Hematopoietic multipotent progenitor cell treated with erythropoietin and hydrocortisone succinate and interleukin-3 and kit ligand, for 15 days (in vitro differentiated cells): ENCODE results near the gene CRYBB3.
"Not testable (repeated sequence)": the region's sequence is repeated elsewhere in the genome, so short reads cannot be mapped to it uniquely, and the experiment has no call there.

Experiments
- DNase-seq: peaks from one replicate; pipeline ENCODE4 v3.0.0-alpha.2; 2015; ENCODE audit warnings: low spot score

Gene CRYBB3

DNA sequence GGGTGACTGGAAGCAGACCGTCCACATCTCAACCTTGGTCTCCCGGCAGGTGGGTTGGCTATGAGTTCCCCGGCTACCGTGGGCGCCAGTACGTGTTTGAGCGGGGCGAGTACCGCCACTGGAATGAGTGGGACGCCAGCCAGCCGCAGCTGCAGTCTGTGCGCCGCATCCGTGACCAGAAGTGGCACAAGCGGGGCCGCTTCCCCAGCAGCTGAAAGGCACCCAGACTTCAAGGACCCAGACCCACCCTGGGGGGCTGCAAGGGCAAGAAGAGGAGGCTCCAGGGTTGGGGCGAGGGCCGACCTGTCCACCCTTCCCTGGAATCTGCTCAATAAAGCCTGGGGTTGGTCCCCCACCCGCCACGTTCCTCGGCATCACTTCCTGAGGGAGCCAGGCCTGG lies 7.3 kb downstream of the CRYBB3 start:
- no peak for DNase-seq

DNA sequence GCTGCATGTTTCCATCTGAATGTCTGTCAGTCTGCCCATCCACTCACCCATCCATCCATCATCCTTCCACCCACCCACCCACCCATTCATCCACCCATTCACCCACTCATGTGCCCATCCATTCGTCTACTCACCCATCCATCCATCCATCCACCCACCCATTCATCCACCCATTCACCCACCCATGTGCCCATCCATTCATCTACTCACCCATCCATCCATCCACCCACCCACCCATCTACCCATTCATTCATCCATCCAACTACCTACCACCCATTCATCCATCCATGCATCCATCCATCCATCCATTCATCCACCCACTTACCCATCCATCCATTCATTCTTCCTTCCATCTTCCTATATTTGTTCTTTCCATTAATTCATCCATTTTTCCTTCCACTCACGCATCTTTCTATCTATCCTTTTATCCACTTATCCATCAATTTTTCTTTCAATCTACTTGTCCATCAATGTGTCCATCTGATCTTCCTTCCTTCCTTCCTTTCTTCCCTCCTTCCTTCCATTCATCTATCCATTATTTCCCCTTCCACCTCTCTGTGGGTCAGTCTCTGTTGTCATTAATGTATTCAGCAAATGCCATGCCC lies 8.0 kb downstream of the CRYBB3 start:
- DNase-seq, result no peak

DNA sequence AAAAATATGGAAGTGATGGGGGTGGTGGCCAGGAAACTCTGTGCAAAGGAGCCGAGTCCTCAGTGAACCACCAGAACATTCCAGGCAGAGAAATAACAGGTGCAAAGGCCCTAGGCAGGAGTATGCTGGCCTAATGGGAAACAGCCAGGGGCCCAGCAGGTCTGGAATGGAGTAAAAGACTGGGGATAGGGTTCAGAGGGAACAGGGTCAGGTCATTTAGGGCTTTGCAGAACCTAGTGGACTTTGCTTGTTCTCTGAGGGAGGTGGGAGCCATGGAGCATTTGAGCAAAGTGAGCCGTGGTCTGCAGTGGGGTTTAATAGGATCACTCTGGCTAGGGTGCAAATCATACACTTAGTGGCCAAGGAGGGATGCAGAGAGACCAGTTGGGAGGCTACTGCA lies 8.7 kb downstream of the CRYBB3 start:
- DNase-seq, result no peak

DNA sequence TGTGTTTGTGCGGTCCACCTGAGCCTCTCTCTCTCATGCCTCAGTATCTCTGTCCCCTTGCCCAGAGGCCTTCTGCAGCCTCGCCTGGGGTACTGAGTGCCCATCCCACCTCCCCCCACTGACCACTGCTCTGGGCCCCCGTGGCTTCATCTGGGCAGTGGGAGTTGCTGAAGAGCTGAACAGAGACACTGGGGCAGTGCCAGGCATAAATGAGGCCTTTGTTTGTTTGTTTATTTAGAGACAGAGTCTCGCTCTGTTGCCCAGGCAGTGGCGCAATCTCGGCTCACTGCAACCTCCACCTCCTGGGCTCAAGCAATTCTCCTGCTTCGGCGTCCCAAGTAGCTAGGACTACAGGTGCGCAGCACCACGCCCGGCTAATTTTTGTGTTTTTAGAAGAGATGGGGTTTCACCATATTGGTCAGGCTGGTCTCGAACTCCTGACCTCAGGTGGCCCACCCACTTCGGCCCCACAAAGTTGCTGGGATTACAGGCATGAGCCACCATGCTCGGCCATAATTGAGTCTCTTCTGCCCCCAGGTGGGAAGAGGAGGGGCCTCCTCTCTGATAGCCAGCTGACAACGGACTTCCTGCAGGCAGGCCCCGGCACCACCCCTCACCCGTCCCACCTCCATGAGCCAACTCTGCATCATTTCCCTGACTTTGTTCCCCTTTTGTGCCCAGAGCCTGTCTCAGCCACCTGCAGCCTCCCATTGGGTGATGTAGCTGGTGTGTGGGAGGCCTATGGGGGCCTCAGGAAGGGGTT lies 9.3 kb downstream of the CRYBB3 start:
- DNase-seq, result no peak

DNA sequence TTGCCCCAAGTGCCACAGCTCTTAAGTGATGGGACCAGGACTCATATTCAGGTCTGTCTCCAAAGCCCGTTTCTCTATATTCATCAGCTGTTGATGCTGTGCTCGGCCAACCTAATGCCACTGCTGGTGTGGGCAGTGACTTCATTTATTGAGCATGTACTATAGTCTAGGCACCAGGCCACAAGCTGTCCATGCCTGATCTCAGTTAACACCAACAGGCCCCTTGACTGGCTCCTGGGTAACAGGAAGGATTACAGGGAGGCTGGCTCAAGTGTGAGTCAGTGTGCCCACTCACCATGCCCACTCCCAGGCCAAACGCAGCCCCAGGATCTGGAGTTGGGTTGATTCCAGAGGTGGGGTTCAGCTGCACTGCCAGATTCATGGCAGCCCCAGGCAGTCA lies 11.1 kb downstream of the CRYBB3 start:
- DNase-seq, result no peak

DNA sequence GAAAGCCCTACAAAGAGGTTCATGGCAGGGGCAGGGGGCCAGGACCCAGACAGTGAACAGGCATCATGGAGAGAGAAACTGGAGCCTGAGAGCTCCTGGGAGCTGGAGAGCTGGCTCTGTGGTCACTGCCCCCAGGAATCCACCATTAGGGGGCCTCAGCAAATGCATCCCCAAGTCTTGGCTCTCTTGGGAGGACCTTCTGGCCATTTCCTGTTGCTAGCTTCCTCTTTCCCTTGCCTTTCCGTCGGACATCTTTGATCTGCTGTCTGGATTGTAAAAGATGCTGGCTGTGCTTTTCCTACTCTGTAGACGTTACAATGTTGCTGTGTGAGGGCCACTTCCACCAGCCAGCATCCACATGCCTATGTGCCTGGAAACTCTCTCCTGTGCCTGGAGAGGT lies 12.7 kb downstream of the CRYBB3 start:
- no peak for DNase-seq

DNA sequence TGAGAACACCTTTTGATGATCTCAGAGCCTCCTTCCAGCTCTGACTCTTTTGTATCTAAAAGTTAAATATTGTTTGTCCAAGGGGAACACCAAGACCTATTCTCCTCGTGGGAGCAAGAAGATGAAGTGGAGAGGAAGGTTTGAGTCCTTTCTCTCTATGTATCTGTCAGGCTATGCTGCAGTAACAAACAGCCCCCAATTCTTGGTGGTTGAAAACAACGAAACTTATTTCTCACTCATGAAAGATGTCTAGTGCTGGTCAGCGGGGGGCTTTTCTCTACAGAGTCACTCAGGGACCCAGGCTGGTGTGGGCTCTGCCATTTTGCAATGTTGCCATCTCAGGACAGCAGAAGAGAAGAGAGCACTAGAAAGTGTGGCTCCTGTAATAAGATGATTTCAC lies 13.6 kb downstream of the CRYBB3 start:
- DNase-seq, result no peak

DNA sequence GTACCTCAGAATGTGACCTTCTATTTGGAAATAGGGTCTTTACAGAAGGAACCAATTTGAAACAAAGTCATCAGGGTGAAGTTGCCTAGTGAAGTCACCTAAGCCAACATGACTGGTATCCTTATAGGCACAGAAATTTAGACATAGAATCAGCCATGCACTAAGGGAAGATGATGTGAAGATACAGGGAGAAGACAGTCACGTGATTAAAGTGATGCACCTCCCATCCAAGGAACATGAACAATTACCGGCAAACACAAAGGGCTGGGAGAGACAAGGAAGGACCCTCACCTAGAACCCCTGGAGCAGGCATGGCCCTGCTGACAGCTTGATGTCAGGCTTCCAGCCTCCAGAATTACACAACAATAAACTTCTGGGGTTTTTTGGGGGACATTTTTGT lies 16.6 kb downstream of the CRYBB3 start:
- no peak for DNase-seq

DNA sequence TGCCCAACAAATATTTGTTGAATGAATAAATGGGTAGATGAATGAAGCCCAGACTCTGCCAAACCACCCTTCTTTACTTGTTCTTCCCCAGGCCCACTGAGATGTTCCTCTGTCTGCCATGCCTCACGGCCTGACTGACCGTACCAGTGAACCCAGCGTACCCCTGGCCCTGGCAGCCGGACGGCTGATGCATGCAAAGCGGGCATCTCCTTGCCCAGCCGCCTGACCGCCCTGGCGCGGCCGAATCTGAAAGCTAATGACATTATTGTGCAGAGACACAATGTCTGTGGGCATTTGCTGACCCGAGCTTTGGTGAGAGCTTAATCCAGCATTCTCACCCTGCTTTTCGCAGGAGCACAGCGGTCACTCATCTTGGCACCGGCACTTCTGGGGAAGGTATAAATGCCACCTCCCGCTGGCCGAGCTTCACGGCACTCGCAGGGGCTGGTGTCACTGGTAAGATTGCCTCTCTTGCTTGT lies 19.6 kb downstream of the CRYBB3 start, which contains the start of gene CRYBB2:
Gene CRYBB2 (plus strand): TSS at position 429 of the 479 bp plus-strand sequence. CDS start 1,791 bp downstream, outside the sequence.
- no peak for DNase-seq

DNA sequence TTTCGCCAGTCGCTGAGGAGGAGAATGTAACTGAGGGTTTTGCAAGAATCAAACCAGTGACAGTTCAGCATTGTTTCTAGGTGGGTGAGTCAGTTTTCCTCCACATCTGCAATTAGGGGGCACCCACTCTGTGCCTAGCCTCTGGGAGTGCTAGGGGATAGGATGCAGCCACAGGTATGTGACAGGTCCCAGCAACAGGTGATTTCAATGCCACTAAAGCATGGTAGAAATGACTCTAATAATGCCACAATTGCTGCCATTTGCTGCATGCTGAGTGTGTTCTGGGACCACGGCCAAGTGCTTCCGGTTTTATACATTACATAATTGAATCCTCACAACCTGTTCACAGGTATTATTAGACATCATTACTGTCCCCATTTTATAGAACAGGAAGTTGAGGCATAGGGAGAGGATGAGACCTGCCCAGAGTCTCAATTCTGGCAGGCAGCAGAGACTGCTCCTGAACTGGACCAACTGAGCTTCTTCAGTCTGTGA lies 20.3 kb downstream of the CRYBB3 start:
- DNase-seq, result no peak

DNA sequence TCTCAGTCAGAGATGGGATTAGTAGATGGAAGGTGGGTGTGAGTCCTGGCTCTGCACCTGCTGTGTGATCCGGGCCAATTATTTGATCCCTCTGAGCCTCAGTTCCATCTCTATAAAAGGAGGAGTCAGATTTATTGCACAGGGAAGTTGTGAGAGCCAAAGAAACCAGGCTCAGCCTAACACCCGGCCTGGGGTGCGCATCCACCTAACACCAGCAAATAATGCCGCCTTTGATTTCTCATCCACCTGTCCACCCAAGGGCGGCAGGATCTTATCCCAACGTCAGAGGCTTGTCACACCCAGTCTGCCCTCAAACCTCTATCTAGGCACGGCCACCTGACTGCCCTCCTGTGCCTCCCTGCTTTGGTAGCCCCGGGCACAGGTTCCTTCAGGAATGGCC lies 22.1 kb downstream of the CRYBB3 start:
- no peak for DNase-seq

DNA sequence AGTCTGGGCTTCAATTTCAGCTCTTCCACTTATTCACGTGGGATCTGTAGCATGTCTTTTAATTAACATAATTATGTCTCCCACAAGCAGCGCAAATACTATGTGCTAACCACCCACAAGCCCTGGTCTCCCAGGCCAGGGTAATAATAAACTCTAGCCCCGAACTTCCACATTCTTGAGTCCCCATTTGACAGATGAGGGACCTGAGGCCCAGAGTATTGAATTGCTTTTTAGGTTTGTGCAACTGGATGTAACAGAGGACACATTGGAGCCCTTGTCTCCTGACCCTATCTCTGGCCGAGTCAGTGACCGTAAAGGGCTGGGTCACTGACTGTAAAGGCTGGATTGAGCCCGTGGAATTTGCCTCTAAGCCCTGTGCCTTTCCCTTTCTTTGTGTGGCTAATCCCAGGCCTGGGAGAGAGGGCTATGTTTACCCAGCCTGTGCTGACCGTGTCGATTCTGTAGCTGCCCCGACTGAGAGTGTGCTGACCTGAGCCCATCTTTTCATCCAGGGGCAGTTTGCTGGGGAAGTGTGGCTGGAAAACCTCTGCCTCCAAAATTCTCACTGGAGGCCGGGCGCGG lies 23.7 kb downstream of the CRYBB3 start:
- DNase-seq, result no peak

DNA sequence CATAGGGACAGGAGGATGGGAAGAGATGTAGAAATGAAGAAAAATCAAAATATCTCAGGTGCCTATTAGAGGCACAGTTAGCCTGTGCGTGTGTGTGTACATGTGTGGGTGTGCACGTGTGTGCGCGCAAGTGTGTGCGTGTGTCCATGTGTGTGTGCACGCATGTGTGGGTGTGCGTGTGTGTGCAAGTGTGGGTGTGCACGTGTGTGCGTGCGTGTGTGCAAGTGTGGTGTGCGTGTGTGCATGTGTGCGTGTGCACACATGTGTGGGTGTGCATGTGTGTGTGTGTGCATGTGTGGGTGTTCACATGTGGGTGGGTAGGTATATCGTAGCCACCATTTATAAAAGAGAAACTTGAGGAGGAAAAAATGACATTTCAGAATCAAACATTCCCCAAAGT lies 29.2 kb downstream of the CRYBB3 start:
- no peak for DNase-seq

DNA sequence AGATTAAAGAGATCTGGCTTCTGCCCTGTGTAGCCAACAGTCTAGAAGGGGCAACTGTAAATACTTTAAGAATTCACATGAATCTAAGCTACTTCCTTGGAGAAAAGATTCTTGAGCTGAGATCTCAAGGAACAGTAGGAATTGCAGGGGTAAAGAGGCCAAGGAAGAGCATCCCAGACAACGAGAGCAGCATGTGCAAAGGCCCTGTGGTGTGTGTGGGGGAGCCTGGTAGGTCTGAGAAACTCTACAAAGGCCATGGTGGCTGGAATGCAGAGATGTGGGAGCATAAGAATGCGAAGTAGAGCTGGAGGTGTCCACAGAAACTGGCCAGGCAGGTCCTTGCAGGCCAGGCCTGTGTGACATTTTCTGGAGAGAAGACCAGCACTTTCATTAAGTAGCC lies 31.1 kb downstream of the CRYBB3 start:
- not testable (repeated sequence) for DNase-seq

DNA sequence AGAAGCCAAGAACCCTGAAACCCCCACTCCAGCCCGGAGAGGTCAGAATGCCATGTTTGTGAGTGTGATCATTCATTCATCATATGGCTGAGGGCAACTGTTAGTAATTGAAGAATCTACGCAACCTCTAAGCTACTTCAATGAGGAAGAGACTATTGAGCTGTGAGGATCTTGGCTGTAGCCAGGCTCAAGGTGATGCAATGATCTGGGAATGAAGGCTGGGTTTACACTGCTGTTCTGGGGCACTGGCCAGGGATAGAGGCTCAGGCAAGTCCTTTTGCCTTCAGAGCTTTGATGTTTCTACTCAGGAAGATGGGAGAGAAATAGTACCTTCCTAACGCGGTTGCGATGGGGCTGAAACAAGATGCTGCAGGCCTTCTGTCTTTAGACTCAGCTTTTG lies 32.6 kb downstream of the CRYBB3 start:
- DNase-seq, result no peak

DNA sequence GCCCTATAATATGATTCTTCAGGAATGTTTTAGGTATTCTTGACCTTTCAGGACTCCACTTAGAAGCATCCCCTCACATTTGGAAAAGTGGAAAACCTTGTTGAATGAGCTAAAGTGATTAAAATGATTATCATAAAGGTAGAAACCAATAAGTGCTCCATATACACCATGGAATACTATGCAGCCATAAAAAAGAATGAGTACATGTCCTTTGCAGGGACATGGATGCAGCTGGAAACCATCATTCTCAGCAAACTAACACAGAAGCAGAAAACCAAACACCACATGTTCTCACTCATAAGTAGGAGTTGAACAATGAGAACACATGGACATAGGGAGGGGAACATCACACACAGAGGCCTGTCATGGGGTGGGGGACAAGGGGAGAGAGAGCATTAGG lies 34.0 kb downstream of the CRYBB3 start:
- DNase-seq, result not testable (repeated sequence)

DNA sequence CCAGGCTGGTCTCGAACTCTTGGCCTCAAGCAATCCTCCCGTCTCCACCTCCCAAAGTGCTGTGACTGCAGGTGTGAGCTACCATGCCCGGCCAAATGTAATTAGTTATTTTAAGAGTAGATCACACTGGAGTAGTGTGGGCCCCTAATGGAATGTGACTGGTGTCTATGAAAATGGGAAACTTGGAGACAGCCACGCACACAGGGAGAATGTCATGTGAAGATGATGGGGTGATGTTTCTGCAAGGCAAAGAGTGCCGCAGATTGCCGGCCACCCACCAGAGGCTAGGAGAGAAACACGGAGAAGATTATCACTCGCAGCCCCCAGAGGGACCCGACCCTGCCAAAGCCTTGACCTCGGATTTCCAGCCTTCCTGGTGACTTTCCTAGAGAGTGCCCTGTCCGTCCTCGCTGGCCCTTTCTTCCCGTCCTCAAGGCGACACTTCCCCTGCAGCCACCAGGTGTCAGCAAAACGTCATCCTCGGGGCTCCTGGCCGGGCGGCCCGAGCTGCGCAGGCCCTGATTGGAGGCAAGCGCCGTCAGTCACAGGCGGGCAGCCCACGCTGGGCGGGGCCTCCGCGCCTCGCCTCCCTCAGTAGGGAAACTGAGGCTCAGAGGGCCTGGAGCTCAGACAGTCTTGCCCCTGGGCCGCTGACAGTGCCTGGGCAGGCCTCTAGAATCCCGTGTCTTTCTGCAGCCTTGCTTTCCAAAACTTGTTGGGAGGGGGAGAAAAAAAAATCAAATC lies 36.1 kb downstream of the CRYBB3 start:
- peak; percentile 46 for DNase-seq

DNA sequence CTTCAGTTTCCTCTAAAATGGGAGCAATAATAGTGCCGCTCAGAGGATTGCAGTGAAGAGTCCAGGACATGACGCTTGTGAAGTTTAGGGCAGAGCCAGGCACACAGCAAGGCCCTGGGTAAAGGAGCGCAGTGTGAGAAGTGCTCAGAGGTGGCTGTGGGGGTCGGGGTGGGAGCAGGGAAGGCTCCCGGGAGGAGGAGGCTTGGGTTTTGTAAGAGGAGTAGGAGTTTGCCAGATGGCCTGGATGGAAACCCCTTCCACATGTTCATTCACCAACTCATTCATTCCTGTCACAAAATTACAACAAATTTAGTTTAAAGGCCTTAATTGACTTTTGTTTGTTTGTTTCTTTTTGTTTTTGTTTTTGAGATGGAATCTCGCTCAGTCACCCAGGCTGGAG lies 36.8 kb downstream of the CRYBB3 start:
- no peak for DNase-seq

DNA sequence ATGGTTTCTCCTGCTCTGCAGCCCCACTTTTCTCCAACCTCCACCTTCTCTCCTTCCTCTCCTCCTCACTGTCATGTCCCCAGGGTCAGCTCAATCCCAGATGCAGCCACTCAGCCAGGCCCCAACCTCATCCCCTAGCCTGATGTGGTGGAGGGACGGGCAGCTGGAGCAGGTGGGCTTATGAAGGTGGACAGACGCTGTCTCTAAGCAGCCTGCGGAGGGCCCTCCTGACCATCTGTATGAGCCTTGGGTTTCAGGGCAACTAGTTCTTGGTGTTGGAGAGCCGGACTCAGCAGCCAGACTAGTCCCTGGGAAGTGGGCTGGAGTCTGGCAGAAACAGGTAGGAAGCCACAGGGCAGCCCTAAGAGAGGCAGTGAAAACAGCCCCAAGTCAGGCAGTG lies 37.8 kb downstream of the CRYBB3 start:
- DNase-seq, result no peak

DNA sequence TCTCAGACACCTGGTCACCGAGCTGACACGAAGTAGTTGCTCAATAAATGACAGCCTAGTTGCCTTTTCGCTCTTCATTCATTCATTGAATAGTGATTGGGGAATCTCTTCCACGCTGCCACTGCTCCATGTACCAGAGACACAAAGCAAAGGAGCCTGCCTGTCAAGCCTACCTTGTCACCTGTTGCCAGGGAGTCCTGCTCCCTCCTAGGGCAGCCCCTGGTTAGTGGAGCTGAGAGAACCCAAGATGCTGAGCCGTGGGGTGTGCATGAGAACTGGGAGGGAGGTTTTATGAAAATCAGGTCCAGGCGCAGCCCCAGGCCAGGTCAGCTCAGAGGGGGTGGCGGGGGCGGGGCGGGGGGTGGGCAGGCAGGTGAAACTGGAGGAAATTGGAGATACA lies 38.4 kb downstream of the CRYBB3 start:
- DNase-seq, result not testable (repeated sequence)

DNA sequence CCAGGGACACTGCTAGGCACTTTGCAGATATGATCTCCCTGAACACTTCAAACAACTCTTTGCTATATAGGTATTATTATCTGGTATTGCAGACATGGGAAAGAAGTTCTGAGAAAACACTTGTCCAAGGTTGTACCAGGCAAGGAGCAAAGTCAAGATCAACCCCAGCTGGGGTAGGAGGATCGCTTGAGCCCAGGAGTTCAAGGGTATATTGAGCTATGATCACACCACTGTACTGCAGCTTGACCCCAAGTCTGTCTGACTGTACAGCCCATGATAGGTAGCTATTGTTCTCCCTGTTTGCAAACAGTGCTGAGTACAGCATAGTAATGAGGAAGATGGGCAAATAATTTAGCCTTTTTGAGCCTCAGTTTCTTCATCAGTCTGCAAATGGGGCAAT lies 55.5 kb downstream of the CRYBB3 start:
- DNase-seq, result not testable (repeated sequence)
